GM18868 (cell line): ENCODE results near the gene BTG1.

Source experiments
- ATAC-seq: cut with Tn5 transposase; IDR thresholded peaks from one replicate; pipeline ENCODE4 v1.9.1; 2021; ENCODE audit warnings: mild to moderate bottlenecking, moderate library complexity; ENCODE audit not compliant: unreplicated experiment

The BTG1 gene

DNA sequence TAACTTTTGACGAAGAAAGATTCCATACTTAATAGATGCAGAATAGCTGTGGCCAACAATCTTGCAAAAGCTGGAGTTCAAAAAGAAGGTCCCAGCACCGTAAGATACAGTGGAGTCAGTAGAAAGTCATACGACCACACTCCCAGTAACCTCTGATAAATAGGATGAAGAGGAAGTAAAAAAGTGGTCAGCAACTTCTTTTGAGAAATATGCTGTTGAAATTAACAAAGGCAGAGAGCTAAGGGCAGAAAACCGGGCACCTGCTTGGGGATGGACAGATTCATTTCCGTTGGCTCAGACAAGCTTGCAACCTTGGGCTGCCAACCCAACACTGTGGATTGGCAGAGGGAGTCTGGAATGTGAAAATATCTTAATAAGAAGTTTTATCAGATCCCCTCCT lies 40.0 kb downstream of the BTG1 start:
- ATAC-seq, result no peak

DNA sequence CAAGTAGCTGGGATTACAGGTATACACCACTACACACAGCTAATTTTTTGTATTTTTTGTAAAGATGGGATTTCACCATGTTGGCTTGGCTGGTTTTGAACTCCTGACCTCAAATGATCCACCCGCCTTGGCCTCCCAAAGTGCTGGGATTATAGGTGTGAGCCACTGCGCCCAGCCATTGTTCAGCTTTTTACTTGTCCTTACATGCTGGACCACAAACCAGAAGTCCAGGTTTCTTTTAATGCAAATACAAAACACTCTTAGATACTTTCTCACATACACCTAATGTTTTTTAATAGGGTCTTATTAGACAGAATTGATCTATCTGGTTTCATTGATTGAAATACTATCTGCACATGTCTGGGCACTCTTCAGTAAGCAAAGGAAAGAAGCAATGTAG lies 40.5 kb downstream of the BTG1 start:
- no peak for ATAC-seq

DNA sequence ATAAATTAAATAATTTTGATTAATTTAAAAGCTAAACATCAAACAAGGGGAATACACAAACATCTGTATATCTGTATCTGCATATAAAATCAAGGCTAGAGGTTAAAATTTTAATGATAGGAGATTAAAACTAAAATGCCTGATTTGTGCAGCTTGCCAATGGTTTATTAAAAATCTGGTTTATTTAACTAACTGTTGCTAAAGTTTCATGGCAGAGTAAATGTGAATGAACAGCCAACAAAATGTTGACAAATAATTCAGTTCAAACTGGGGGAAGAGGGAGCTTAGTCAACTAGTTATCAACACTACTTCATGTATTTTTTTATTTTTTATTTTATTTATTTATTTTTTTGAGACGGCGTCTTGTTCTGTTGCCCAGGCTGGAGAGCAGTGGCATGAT lies 43.0 kb downstream of the BTG1 start:
- no peak for ATAC-seq

DNA sequence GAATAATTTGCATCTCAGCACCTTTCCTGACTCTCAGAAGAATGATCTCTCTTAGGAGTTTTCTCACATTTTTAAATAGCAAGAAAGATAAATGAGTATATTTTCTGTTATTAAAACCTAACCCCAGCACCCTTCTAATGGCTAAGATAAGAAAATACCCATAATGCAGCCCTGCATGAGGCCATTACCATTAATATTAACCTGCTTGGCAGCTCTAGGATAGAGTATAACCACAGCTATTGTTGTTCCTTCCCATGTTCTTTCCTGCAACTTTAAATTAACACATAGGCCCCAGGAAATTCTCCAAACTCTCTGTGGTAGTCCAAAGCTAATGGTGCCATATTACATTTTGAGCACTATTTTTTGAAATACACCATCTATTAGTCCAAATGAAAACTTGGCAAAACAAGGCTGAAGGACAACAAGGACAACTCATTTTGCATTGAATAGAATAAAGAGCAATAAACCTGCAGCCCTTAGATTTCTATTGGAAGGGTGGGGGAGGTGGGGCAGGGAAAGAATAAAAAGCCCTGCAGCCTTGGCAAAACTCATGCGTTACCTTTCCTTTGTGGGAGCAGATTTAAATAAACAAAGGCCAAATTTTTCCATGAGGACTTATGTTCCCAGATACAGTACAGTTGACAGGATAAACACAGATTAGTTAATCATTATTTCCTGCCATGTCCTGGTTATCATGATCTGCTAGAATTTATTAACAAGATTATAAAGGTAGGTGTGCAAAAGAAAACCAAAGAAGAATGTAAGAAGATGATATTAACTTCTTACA lies 46.9 kb downstream of the BTG1 start:
- no peak for ATAC-seq

DNA sequence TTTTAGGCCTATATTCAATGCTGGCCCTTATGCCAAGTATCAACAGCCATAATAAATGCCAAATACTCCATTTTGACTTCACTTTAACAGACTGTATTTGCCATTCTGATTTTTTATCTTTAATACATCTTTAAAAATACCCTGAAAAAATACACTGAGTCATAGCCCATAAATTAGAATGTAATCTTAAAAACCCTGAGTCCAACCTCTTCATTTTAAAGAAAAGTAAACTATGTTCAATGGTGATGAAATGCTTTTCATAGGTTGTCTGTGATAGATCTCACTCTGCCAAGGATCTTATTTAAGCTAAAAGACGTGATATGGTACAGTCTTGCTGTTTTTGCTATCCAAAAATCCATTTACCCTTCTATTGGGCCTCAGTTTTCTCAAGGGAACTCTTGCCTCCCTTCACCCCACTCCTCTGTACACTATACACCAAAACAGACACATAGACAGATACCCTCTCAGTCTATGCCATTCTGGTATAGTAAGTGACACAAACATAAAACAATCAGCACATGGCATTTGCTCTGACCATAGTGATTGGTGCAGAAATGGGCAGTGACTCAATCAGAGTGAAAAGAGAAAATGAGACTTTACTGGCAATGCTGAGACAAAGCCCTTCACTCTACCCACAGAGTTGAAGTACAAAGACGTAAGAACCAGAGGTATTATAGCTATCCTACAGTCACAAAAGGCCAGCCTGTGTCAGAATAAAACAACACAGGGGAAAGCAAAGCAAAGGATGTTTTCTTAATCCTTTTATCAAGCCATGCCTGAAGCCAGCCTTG lies 49.1 kb downstream of the BTG1 start:
- ATAC-seq, result no peak

DNA sequence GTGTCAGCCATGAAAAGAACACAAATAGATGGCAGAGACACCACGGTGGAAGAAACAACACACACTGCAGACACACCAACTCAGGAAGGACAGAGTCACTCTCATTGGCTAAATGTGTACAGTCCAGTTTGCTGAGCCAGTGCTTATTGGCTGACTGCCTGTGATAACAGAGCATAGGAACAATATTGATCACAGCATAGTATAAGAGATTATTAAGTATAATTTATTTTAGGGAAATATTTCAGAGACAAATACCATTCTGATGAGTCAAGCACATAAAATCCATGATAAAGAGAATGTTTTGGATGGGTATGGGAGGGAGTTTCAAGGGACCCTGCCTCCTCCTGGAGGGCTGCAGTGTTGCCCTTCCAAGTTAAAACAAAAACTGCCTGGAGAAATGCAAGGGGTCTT lies 50.9 kb downstream of the BTG1 start:
- ATAC-seq, result no peak

DNA sequence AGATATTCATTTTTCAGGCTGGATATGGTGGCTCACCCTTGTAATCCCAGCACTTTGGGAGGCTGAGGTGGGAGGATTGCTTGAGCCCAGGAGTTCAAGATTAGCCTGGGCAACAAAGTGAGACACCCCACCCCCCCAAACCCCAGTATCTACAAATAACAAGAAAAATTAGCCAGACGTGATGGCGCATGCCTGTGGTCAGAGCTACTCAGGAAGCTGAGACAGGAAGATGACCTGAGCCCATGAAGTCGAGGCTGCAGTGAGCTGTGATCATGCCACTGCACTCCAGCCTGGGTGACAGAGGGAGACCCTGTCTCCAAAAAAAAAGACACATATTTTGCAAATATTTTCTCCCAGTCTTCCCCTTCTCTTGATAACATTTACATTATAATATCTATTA lies 51.3 kb downstream of the BTG1 start:
- ATAC-seq, result peak; percentile 74
